Measurements from ENCODE around the gene USP40. TPM values are rescaled to one million over a fixed set of nuclear protein-coding genes. Genes with fewer than 3 reads are reported as not detected.

USP40 gene
- total and polyA plus RNA-seq, 7 experiments from 2014 or later = 3.9 to 24.3 (median 16.4) TPM

DNA sequence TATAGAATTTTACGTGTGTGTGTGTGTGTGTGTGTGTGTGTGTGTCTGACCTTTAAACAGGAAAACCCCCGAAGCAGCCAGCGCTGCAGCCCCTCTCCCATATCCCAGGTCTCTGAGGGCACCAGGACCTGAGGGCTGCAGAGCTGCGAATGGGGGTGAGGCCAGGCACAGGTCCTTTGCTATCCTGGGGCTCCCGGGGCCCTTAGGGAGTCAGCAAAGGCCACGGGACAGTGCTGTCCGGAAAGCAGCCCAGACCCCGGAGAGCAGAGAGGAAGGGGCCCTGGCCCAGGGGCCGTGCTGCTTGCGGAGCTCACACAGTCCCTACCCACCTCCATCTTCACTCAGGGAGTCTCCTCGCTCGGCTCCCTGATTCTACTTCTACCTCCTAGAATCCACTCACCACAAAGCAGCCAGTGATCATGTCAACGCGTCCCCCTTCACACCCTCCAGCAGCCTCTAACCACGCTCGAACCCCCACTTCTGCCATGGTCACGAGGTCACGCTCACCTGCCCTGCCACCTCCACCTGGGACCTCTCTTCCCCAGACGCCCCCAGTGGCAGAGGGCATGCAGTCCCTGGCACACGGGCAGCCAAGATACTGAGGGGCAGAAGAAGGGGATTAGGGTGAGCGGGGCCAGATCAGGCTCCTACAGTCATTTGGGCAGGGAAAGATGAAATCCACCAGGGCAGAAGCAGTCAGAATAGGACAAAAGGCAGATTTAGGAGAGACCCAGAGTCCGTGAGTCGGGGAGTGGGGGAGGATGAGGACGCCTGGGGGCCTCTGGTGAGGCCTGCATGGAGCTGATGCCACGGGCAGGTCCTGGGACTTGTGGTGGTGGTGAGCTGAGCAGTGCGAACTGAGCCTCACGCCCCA lies 86.7 kb downstream of the USP40 start:
- ChIA-PET POLR2A (no interaction called here), CTCF (no interaction called here)
- no peak for DNase-seq

DNA sequence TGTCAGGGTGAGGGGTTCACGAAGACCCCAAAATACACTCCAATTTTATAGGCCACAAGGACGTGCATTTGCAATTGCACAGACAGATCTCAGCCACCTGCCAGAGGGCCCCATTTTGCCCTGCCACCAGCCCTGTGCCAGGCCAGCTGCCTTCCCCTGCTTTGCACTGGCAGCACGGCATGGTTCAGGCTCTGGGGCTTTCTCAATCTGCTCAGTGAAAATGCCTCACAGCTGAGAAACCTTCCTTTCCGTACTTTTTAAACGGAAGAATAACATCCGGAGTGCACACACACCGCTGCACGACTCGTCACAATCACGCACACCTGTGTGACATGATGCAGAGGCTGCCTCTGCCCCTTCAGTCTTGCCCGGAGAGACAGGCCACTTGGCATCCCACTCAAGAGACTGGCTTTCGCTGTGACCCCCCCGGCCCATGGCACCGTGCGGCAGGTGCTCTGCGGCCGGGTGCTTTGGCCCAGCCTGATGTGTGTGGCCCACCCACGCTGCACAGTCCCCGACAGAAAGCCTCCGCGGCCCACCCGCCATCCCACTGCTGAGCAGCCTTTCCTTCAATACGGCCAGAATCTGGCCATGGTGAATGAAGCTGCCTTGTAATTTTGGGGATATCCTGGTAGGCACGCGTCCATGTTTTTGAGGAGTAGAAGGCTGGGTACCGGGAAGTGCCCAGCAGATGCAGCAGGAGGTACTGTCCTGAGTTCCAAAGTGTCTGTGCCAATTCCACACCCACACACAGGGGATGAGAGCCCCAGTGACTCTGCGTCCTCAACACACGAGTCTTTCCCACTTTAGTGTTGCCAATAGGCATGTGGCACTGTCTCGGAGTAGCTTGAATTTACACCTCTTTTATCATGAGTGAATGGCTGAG lies 88.8 kb downstream of the USP40 start:
- Mint-ChIP-seq H3K4me1 (peaks cover 0 to under 1% (median 0%) of the 10 kb centered on the region in 7 donors), H3K4me3 (no peak overlapping the region), H3K36me3 (peaks cover 0 to 22% (median 6%) of the 10 kb centered on the region in 5 donors), H3K27ac (no peak overlapping the region), H3K9me3 (no peaks in the 10 kb centered on the region), H3K27me3 (no peaks in the 10 kb centered on the region)
- Histone ChIP-seq H3K4me3 (ENCODE audit: low read length) (no peak overlapping the region), H3K36me3 (ENCODE audit: control insufficient read depth in 2 of 3, insufficient read depth in 3 of 3, low read length in 3 of 3) (peaks cover 0 to 58% (median 3%) of the 10 kb centered on the region in 3 experiments), H3K27me3 (ENCODE audit: control insufficient read depth in 2 of 2, insufficient read depth in 2 of 2, low read length in 2 of 2) (no peaks in the 10 kb centered on the region), H3K9me3 (ENCODE audit: control insufficient read depth in 2 of 3, low read length in 3 of 3) (no peaks in the 10 kb centered on the region), H3K27ac (ENCODE audit: low read depth, low read length) (no peak overlapping the region), H3K4me1 (ENCODE audit: control insufficient read depth in 2 of 2, insufficient read depth in 2 of 2, low read length in 2 of 2) (no peaks in the 10 kb centered on the region)
- ChIA-PET POLR2A (no interaction called here), CTCF (no interaction called here)
- DNase-seq = no peak
- intact Hi-C loops (cut with micrococcal nuclease) = no loop called here
- no peak for ATAC-seq

More for the DNA sequence above, 86.7 kb downstream of the USP40 start:
- Histone ChIP-seq H3K4me1 (ENCODE audit: control insufficient read depth in 2 of 2, insufficient read depth in 2 of 2, low read length in 2 of 2) (no peaks in the 10 kb centered on the region), H3K4me3 (ENCODE audit: low read length) (no peak overlapping the region), H3K27me3 (ENCODE audit: control insufficient read depth in 2 of 2, insufficient read depth in 2 of 2, low read length in 2 of 2) (no peaks in the 10 kb centered on the region), H3K9me3 (ENCODE audit: control insufficient read depth in 2 of 3, low read length in 3 of 3) (no peaks in the 10 kb centered on the region), H3K27ac (ENCODE audit: low read depth, low read length) (no peak overlapping the region), H3K36me3 (ENCODE audit: control insufficient read depth in 2 of 3, insufficient read depth in 3 of 3, low read length in 3 of 3) (peaks cover 0 to 68% (median 7%) of the 10 kb centered on the region in 3 experiments)
- Mint-ChIP-seq H3K9me3 (no peaks in the 10 kb centered on the region), H3K4me3 (no peak overlapping the region), H3K27me3 (no peaks in the 10 kb centered on the region), H3K4me1 (peaks cover 0 to 2% (median 0%) of the 10 kb centered on the region in 7 donors), H3K36me3 (peaks cover 0 to 32% (median 8%) of the 10 kb centered on the region in 5 donors), H3K27ac (no peak overlapping the region)
- ATAC-seq = peak; percentile 18
- intact Hi-C loops (cut with micrococcal nuclease) = no loop called here

DNA sequence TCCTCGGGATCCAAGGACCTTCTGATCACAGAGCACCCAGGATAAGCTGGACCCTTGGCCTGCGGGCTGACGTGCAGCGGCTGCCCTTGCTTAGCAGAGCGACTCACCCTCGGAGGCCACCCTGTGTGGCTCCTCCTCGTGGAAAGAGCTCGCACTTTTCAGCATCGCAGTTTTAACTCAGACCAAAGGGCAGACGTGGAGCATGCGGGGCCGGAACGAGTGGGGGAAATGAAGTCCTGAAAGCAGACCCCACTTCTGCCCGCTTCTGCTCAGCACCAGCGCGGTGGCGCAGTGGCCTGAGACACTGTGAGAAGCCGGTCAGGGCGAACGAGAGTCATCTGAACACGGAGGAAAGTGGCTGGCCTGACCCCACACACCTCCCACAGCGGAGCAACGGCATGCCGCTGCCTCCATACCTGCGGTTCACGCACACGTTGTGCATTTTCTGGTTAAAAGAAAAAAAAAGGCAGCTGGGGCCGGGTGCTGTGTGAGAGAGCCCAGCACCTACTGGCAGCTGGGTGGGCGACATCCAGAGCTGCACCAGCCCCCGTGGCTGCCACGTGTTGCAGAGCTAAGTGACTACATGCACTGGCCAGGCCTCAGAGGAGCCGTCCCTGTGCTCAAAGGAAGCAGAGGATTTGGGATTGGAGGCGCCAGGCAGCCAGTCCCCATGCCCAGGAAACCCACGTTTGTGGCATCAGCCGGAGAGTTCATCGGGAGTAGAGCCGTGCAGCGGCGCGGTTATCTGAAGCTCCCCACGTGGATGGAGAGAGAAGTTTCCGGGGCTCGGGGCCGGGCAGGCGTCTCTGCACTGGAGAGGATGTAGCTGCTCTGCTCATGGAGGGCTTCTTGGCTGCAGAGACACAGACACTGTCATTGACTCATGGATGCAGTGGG lies 89.7 kb downstream of the USP40 start:
- ChIA-PET CTCF (no interaction called here), POLR2A (no interaction called here)
- intact Hi-C loops (cut with micrococcal nuclease) = no loop called here
- H3K4me3 ChIP-seq (ENCODE audit: low read length) = no peak overlapping the region
- Mint-ChIP-seq H3K9me3 (no peaks in the 10 kb centered on the region), H3K4me3 (no peak overlapping the region), H3K27me3 (no peaks in the 10 kb centered on the region), H3K36me3 (peaks cover 2 to 24% (median 14%) of the 10 kb centered on the region in 5 donors), H3K27ac (peak overlapping the region in 1 of 9 donors; percentile 10), H3K4me1 (no peaks in the 10 kb centered on the region)
- no peaks in the 10 kb centered on the region for H3K4me1 ChIP-seq (ENCODE audit: control insufficient read depth in 2 of 2, insufficient read depth in 2 of 2, low read length in 2 of 2)
- ATAC-seq = no peak
- H3K27ac ChIP-seq (ENCODE audit: low read depth, low read length) = no peak overlapping the region
- no peak for DNase-seq
- H3K36me3 ChIP-seq (ENCODE audit: control insufficient read depth in 2 of 3, insufficient read depth in 3 of 3, low read length in 3 of 3) = peaks cover 0 to 58% (median 0%) of the 10 kb centered on the region in 3 experiments
- no peaks in the 10 kb centered on the region for H3K27me3 ChIP-seq (ENCODE audit: control insufficient read depth in 2 of 2, insufficient read depth in 2 of 2, low read length in 2 of 2)
- H3K9me3 ChIP-seq (ENCODE audit: control insufficient read depth in 2 of 3, low read length in 3 of 3) = no peaks in the 10 kb centered on the region

DNA sequence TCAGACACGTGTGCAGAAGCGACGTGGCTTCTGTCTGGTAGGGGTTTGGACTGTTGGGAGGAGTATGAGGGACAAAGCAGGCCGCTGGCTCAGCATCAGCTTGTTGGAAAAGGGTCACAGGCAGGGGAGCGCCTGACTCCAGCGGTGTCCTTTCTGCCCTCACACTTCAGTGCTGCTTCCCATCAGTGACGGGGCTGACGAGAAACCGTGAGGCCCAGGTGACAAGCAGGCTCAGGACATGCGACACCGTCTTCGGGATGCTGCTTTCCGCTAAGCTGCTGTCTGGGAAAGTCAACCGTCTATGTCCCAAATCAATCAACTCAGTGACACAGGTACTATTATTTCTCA lies 90.5 kb downstream of the USP40 start:
- intact Hi-C loops (cut with micrococcal nuclease) = no loop called here
- Histone ChIP-seq H3K36me3 (ENCODE audit: control insufficient read depth in 2 of 3, insufficient read depth in 3 of 3, low read length in 3 of 3) (peaks cover 0 to 59% (median 0%) of the 10 kb centered on the region in 3 experiments), H3K9me3 (ENCODE audit: control insufficient read depth in 2 of 3, low read length in 3 of 3) (no peaks in the 10 kb centered on the region), H3K4me3 (ENCODE audit: low read length) (no peak overlapping the region), H3K4me1 (ENCODE audit: control insufficient read depth in 2 of 2, insufficient read depth in 2 of 2, low read length in 2 of 2) (no peaks in the 10 kb centered on the region), H3K27ac (ENCODE audit: low read depth, low read length) (no peak overlapping the region), H3K27me3 (ENCODE audit: control insufficient read depth in 2 of 2, insufficient read depth in 2 of 2, low read length in 2 of 2) (no peaks in the 10 kb centered on the region)
- H3K27me3 Mint-ChIP-seq = no peaks in the 10 kb centered on the region
- ATAC-seq = no peak
- peak overlapping the region in 2 of 9 donors; percentile 36 to 47 for H3K27ac Mint-ChIP-seq
- no peaks in the 10 kb centered on the region for H3K4me1 Mint-ChIP-seq
- no peak for DNase-seq
- CTCF ChIA-PET = no interaction called here
- POLR2A ChIA-PET = no interaction called here
- peaks cover 2 to 33% (median 15%) of the 10 kb centered on the region in 5 donors for H3K36me3 Mint-ChIP-seq
- H3K9me3 Mint-ChIP-seq = no peaks in the 10 kb centered on the region
- H3K4me3 Mint-ChIP-seq = no peak overlapping the region

DNA sequence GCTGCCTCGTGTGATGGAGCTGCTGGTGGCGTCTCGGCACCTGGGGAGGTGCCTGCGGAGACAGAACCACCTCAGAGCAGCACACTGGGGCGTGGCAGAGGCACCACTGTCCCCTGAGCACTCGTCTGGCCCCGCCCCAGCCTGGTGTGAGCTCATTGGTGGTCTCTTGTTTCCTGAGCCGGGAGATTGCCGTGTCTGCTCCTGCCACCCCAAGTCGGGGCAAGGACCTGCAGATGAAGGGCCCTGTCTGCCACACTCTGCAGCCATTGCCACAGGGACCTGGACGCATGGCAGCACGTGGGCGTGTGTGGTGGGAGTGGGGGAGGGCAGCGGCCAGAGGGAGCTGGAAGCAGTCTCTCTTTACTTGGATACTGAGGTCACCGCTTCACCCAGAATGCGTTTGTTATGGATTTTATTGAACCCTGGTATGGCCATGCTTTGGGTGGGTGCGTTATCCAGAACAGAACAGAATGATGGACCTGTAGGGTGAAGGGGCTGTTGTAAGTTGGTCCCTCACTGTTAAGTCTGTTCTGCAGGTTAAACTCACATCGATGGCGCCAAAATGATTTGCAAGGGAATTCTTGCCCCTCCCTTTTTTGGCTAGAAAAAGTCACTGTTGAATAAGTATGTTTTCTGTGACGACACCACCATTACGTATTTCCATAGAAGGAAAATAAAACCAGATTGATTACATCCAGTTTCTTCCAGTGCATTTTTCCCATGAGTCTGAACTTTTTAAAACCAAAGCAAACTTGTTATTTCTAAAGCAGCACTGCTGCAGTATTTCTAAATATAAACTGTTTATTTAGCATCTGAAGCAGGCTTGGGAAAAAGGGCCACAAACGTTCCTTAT lies 92.0 kb downstream of the USP40 start:
- Histone ChIP-seq H3K27ac (ENCODE audit: low read depth, low read length) (no peak overlapping the region), H3K4me1 (ENCODE audit: control insufficient read depth in 2 of 2, insufficient read depth in 2 of 2, low read length in 2 of 2) (no peaks in the 10 kb centered on the region), H3K27me3 (ENCODE audit: control insufficient read depth in 2 of 2, insufficient read depth in 2 of 2, low read length in 2 of 2) (no peaks in the 10 kb centered on the region), H3K36me3 (ENCODE audit: control insufficient read depth in 2 of 3, insufficient read depth in 3 of 3, low read length in 3 of 3) (peaks cover 0 to 64% (median 0%) of the 10 kb centered on the region in 3 experiments), H3K4me3 (ENCODE audit: low read length) (no peak overlapping the region), H3K9me3 (ENCODE audit: control insufficient read depth in 2 of 3, low read length in 3 of 3) (no peaks in the 10 kb centered on the region)
- H3K9me3 Mint-ChIP-seq = no peaks in the 10 kb centered on the region
- POLR2A ChIA-PET = no interaction called here
- no peaks in the 10 kb centered on the region for H3K27me3 Mint-ChIP-seq
- H3K4me1 Mint-ChIP-seq = no peaks in the 10 kb centered on the region
- intact Hi-C loops (cut with micrococcal nuclease) = no loop called here
- CTCF ChIA-PET = no interaction called here
- DNase-seq = peak in 1 of 9 donors; percentile 19
- ATAC-seq = no peak
- H3K27ac Mint-ChIP-seq = peak overlapping the region in 1 of 9 donors; percentile 24
- no peak overlapping the region for H3K4me3 Mint-ChIP-seq
- peaks cover 3 to 47% (median 18%) of the 10 kb centered on the region in 5 donors for H3K36me3 Mint-ChIP-seq

Measured in naive thymus-derived CD4-positive, alpha-beta T cell (primary cell).